Adrenal gland (tissue), 12 donors: ENCODE data around the gene APOC3. TPM values are rescaled to one million over a fixed set of nuclear protein-coding genes. Genes with fewer than 3 reads are reported as not detected.

Source experiments
- DNase-seq, 7 donors: peaks; one replicate each; pipeline ENCODE4 v3.0.0-alpha.2; 2019 to 2020
- H3K27ac ChIP-seq, 5 donors: fragments of 200-600 bp; sonication (generic) in 4 of 5; 1 replicate in 3 of 5; 2 replicates in 2 of 5; pipeline versions ENCODE4 v1.5.1 to v1.8.0; 2016 to 2020; ENCODE audit warnings: mild to moderate bottlenecking in 1 of 5
- H3K27me3 ChIP-seq: fragments of 200-600 bp; 2 replicates; pipeline ENCODE4 v1.8.0; 2021
- H3K36me3 ChIP-seq, 2 donors: fragments of 200-600 bp; replicated peaks in 1 of 2; 1 replicate in 1 of 2; 2 replicates in 1 of 2; pipeline versions ENCODE4 v1.5.1 to v1.8.0; 2018 to 2022
- H3K4me1 ChIP-seq, 2 donors: fragments of 200-600 bp; replicated peaks in 1 of 2; 1 replicate in 1 of 2; 2 replicates in 1 of 2; pipeline versions ENCODE4 v1.5.1 to v1.8.0; 2018 to 2021
- H3K4me3 ChIP-seq, 4 donors: fragments of 200-600 bp; sonication (generic) in 3 of 4; one replicate each; pipeline ENCODE4 v1.5.1; 2016 to 2018
- H3K9me3 ChIP-seq, 3 donors: fragments of 200-600 bp; sonication (generic) in 1 of 3; replicated peaks in 1 of 3; 1 replicate in 2 of 3; 2 replicates in 1 of 3; pipeline versions ENCODE4 v1.5.1 to v1.8.0; 2016 to 2021
- POLR2A ChIP-seq, 2 donors: fragments of 450-650 bp; IDR thresholded peaks; one replicate each; pipeline ENCODE4 v1.6.1; 2017; ENCODE audit warnings: antibody characterized with exemption in 2 of 2, mild to moderate bottlenecking in 2 of 2, moderate library complexity in 1 of 2
- WGBS, 4 donors: extraction: QIAGEN DNeasy Blood & Tissue Kit in 2 of 4; methylation state at CpG; one replicate each; pipeline versions ENCODE4 v1.1.5 to v1.1.7; 2013 to 2017; 5-methylcytosine and 5-hydroxymethylcytosine counted together
- intact Hi-C, 2 donors: fragments of 100-400 bp; cut with DNase I; formaldehyde crosslinking; loops; one replicate each; pipeline versions ENCODE4 v1.14.1 to v1.15.0; 2022 to 2023
- polyA plus RNA-seq, 3 donors: library from polyadenylated mRNA; stranded (reverse); fragments of 200-250 nt in 2 of 3; fragments of 350-450 nt in 1 of 3; fragmentation: Illumina TruSeq in 1 of 3; extraction: RNeasy Lipid Tissue Mini Kit (QIAGEN cat#74804) in 1 of 3; gene quantifications; one replicate each; pipeline ENCODE4 v1.2.3, GENCODE V29; 2013 to 2014
- total RNA-seq, 9 donors: library from RNA; depleted of rRNA in 4 of 9; stranded (reverse); fragments of >200 nt in 4 of 9; fragments of 120-200 nt in 1 of 9; fragmentation: NEBNext Ultra II Directional in 1 of 9; extraction: Animal tissue kit (Norgen Biotek cat#: 25700) in 1 of 9; gene quantifications; one replicate each; pipeline versions ENCODE4 v1.1.0 to v1.2.4, GENCODE V29; 2013 to 2023
- TF ChIP-seq, protein P1 (sequence below), 6 experiments: fragments of 450-650 bp in 4 of 6; fragments of 200-600 bp in 2 of 6; sonication (generic) in 1 of 6; IDR thresholded peaks; 1 replicate in 5 of 6; 2 replicates in 1 of 6; pipeline versions ENCODE4 v1.5.1 to v1.8.0; 2016 to 2021; ENCODE audit warnings: antibody characterized with exemption in 6 of 6, mild to moderate bottlenecking in 2 of 6, moderate library complexity in 1 of 6
- donor health status: healthy with polysubstance abuse.
- donor health status: Bipolar disorder and iron deficiency.
- donor health status: DM: yes; HTN: yes; CAD: no.
- donor health status: DM: no; HTN: no; CAD: no.
- donor health status: DM: no; HTN: no; CAD: no.
- donor health status: DM: yes; HTN: yes; CAD: no.

Gene APOC3
- total and polyA plus RNA-seq, 12 donors = 0.20 to 3.1 (median 1.0) TPM; not detected in 5

DNA sequence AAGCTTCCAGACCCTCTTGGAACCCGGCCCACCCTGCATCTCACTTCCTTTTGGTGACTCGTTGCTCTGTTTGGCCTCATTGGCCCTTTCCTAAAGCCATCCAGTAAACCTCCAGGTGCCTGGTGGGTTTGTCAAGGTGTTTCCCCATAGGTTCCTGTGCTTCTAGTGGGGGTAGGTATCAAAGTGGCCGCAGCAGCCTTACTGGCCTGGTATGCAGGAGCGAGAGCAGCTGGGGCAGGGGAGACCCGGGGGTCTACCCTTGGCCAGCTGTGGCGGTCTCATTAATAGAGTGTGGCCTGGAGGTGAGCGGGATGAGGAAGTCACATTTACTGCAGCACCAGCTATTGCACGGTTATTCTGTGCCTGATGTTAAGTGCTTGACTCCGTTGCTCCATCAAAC is 10.7 kb upstream of the APOC3 start:
- Histone ChIP-seq H3K9me3 (no peaks in the 10 kb centered on the region), H3K4me1 (no peaks in the 10 kb centered on the region), H3K27me3 (no peaks in the 10 kb centered on the region), H3K4me3 (no peak overlapping the region), H3K27ac (no peak overlapping the region), H3K36me3 (no peaks in the 10 kb centered on the region)
- no peak for DNase-seq
- intact Hi-C loops = no loop called here
- WGBS, 4 donors = 87 to 92% (median 91%) methylated on average over 8 to 9 of the region's 9 CpGs
- TF ChIP-seq, protein P1, sequence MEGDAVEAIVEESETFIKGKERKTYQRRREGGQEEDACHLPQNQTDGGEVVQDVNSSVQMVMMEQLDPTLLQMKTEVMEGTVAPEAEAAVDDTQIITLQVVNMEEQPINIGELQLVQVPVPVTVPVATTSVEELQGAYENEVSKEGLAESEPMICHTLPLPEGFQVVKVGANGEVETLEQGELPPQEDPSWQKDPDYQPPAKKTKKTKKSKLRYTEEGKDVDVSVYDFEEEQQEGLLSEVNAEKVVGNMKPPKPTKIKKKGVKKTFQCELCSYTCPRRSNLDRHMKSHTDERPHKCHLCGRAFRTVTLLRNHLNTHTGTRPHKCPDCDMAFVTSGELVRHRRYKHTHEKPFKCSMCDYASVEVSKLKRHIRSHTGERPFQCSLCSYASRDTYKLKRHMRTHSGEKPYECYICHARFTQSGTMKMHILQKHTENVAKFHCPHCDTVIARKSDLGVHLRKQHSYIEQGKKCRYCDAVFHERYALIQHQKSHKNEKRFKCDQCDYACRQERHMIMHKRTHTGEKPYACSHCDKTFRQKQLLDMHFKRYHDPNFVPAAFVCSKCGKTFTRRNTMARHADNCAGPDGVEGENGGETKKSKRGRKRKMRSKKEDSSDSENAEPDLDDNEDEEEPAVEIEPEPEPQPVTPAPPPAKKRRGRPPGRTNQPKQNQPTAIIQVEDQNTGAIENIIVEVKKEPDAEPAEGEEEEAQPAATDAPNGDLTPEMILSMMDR (IDR thresholded peaks at IDR 0.05) = no peak
- no peak for TF ChIP-seq POLR2A (IDR thresholded peaks at IDR 0.05)

DNA sequence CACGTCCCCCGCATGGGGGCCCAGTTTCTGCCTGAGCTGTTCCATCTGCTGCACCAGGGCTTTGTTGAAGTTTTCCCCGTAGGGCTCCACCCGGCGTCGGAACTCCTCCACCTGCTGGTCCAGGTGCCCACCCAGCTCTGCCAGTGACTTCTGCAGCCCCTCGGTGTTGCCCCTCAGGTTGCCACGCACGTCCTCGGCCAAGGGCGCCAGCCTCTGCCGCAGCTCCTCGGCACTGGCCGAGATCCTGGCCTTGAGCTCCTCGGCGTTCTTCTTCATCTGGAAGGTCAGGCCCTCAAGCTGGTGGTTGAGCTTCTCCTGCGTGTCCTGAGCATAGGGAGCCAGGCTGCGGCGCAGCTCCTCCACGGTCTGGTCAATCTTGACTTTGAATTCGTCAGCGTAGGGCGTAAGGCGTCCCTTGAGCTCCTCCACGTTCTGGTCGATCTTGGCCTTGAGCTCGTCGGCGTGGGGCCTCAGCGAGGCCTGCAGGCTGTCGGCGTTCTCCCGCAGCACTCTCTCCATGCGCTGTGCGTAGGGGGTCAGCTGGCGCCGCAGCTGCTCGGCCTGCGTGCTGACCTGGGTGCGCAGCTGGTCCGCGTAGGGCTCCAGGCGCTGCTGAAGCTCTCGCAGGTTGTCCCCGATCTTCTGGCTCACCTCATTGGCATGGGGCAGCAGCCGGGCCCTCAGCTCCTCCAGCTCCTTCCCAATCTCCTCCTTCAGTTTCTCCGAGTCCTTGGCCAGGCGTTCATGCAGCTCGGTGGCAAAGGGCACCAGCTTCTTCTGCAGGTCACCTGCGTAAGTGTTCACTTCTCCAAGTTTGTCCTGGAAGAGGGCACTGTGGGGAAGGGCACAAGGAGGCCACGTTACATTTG is 8.4 kb upstream of the APOC3 start:
- WGBS, 4 donors = 86 to 91% (median 91%) methylated on average over 35 to 51 of the region's 51 CpGs
- no peaks in the 10 kb centered on the region for H3K36me3 ChIP-seq
- H3K27me3 ChIP-seq = no peaks in the 10 kb centered on the region
- no peak for TF ChIP-seq POLR2A (IDR thresholded peaks at IDR 0.05)
- TF ChIP-seq, protein P1 (IDR thresholded peaks at IDR 0.05) = no peak
- intact Hi-C loops = no loop called here
- no peak overlapping the region for H3K27ac ChIP-seq
- H3K4me3 ChIP-seq = no peak overlapping the region
- no peak for DNase-seq
- H3K9me3 ChIP-seq = no peaks in the 10 kb centered on the region
- no peaks in the 10 kb centered on the region for H3K4me1 ChIP-seq

DNA sequence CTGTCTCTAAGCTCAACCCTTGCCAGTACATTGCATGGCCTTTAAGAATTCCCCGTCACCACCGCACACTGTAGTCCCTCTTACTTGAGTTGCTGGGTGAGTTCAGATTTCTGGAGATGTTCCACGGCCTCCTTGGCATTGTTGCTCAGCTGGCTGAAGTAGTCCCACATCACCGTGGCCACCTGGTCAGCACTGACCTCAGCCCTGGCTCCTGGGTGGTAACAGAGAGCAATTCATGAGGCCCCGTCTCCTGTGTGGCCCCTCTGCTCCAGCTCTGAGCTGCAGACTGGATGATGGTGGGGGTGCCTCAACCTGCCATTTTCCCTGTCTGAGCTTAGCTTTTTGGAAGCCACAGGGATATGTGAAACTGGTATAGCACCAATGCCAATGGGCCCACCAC is 7.1 kb upstream of the APOC3 start:
- Histone ChIP-seq H3K36me3 (no peaks in the 10 kb centered on the region), H3K9me3 (no peaks in the 10 kb centered on the region), H3K27me3 (no peaks in the 10 kb centered on the region), H3K27ac (no peak overlapping the region), H3K4me3 (no peak overlapping the region), H3K4me1 (no peaks in the 10 kb centered on the region)
- 77 to 87% (median 82%) methylated on average over 4 to 5 of the region's 5 CpGs for WGBS, 4 donors
- TF ChIP-seq POLR2A (IDR thresholded peaks at IDR 0.05) = no peak
- TF ChIP-seq, protein P1 (IDR thresholded peaks at IDR 0.05) = no peak
- intact Hi-C loops = no loop called here
- DNase-seq = no peak

DNA sequence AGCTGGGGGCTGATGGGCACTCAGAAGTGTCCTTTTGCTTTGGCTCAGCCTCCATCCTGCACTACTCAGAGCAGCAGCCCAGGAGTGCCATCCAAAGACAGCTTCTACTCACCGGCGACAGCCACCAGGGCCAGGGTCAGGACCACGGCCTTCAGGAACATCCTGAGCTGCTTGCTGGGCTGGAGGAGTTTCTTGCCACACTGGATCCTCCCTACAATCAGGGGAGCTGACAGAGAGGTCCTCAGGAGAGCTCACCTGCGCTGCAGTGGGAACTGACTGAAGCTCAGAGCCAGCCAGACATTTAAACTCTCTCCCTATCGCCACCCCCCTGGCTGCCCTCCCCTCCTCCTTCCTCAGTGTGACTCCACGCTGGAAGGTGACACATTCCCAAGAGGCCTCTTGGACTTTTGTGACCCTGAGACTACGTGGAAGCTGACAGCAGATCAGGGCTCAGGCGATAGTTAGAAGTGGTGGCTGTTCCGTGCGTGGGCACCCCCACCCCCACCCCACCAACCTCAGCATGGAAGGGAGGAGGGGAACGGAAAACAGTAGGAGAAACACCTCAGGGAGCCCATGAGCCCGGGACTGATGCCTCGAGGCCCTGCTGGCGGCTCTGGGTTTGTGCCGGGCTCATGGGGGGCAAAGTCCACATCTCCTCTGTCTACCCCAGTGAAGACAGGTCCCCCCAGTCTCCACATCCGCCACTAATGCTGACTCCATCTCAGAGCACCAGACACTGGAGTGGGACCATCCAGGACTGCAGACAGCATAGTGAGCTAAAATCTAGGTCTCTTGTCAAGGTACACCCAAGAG is 6.5 kb upstream of the APOC3 start, which contains the start of gene APOA4:
Gene APOA4 (minus strand): TSS at position 274 of the 813 bp plus-strand sequence. CDS start 113 bp downstream, at position 161.
- H3K27me3 ChIP-seq = no peaks in the 10 kb centered on the region
- no peaks in the 10 kb centered on the region for H3K36me3 ChIP-seq
- WGBS, 4 donors = 75 to 82% (median 81%) methylated on average over 10 to 16 of the region's 16 CpGs
- DNase-seq = no peak
- H3K9me3 ChIP-seq = no peaks in the 10 kb centered on the region
- TF ChIP-seq POLR2A (IDR thresholded peaks at IDR 0.05) = no peak
- TF ChIP-seq, protein P1 (IDR thresholded peaks at IDR 0.05) = no peak
- H3K4me3 ChIP-seq = no peak within 1 kb of the TSS
- intact Hi-C loops = no loop called here
- H3K4me1 ChIP-seq = no peaks in the 10 kb centered on the region
- H3K27ac ChIP-seq = no peak within 1 kb of the TSS
